Natural killer cell (primary cell): ENCODE results near the gene SLC8A1. TPM values are rescaled to one million over a fixed set of nuclear protein-coding genes. Genes with fewer than 3 reads are reported as not detected.

Experiments
- ATAC-seq, 3 donors: fragments of 150-1000 bp in 2 of 3; fragments of 200-7000 bp in 1 of 3; cut with Tn5 transposase; 1 replicate in 1 of 3; 2 replicates in 2 of 3; pipeline ENCODE4 v1.10.0; 2021; ENCODE audit warnings: mild to moderate bottlenecking in 2 of 3, moderate library complexity in 2 of 3
- DNase-seq, 2 donors: peaks; one replicate each; pipeline versions ENCODE4 v3.0.0 to v3.0.0-alpha.2; 2013 to 2021; ENCODE audit warnings: mixed read lengths in 1 of 2
- H3K27ac ChIP-seq: one replicate; pipeline ENCODE4 v1.5.1; 2013; ENCODE audit warnings: mild to moderate bottlenecking, low read length
- H3K27me3 ChIP-seq: one replicate; pipeline ENCODE4 v1.6.1; 2013; ENCODE audit warnings: low read length; ENCODE audit not compliant: control insufficient read depth, insufficient read depth
- H3K36me3 ChIP-seq: one replicate; pipeline ENCODE4 v1.6.1; 2013; ENCODE audit warnings: low read length; ENCODE audit not compliant: control insufficient read depth, insufficient read depth
- H3K4me1 ChIP-seq: one replicate; pipeline ENCODE4 v1.6.1; 2013; ENCODE audit warnings: low read length; ENCODE audit not compliant: control insufficient read depth, insufficient read depth
- H3K4me3 ChIP-seq: one replicate; pipeline ENCODE4 v1.5.1; 2013; ENCODE audit warnings: low read length
- H3K9me3 ChIP-seq: one replicate; pipeline ENCODE4 v1.6.1; 2013; ENCODE audit warnings: low read length; ENCODE audit not compliant: control insufficient read depth, insufficient read depth
- H3K27ac Mint-ChIP-seq, 2 donors: one replicate each; pipeline ENCODE4 v1.8.0; 2022; ENCODE audit warnings: mild to moderate bottlenecking in 2 of 2, mixed read lengths in 2 of 2, moderate library complexity in 1 of 2
- H3K27me3 Mint-ChIP-seq, 2 donors: one replicate each; pipeline ENCODE4 v1.8.0; 2022; ENCODE audit warnings: low read depth in 2 of 2, mixed read lengths in 2 of 2
- H3K36me3 Mint-ChIP-seq: one replicate; pipeline ENCODE4 v1.8.0; 2022; ENCODE audit warnings: mixed read lengths
- H3K4me1 Mint-ChIP-seq, 2 donors: one replicate each; pipeline ENCODE4 v1.8.0; 2022; ENCODE audit warnings: mixed read lengths in 2 of 2
- H3K4me3 Mint-ChIP-seq: one replicate; pipeline ENCODE4 v1.8.0; 2022; ENCODE audit warnings: mild to moderate bottlenecking, moderate library complexity, mixed read lengths
- H3K9me3 Mint-ChIP-seq, 2 donors: one replicate each; pipeline ENCODE4 v1.8.0; 2022; ENCODE audit warnings: mixed read lengths in 2 of 2
- CTCF ChIP-seq: fragments of 200-600 bp; IDR thresholded peaks from one replicate; pipeline ENCODE4 v1.8.0; 2022; ENCODE audit warnings: antibody characterized with exemption
- WGBS: methylation state at CpG from one replicate; pipeline ENCODE4 v1.1.7; 2013; ENCODE audit warnings: missing lambda C conversion rate; ENCODE audit not compliant: insufficient coverage; 5-methylcytosine and 5-hydroxymethylcytosine counted together
- intact Hi-C: fragments of 100-400 bp; cut with micrococcal nuclease; formaldehyde crosslinking; loops from one replicate; pipeline ENCODE4 v1.14.2; 2022
- total RNA-seq, 4 donors: library from RNA; stranded (reverse); fragments of 120-200 nt in 1 of 4; gene quantifications; one replicate each; pipeline versions ENCODE4 v1.2.3 to v1.2.4, GENCODE V29; 2013 to 2022

The SLC8A1 gene
- total RNA-seq, 3 donors from 2014 or later (not counting 1 experiment from before 2014, with no cell fraction given): 1.4 to 4.7 (median 3.6) TPM

GRCh38 chr2:40209761-40210160, 242.1 kb downstream of the SLC8A1 start:
- no peaks in the 10 kb centered on the region for H3K36me3 ChIP-seq
- DNase-seq (no peak), ATAC-seq (no peak)
- Mint-ChIP-seq H3K27ac (no peak overlapping the region), H3K27me3 (no peaks in the 10 kb centered on the region), H3K9me3 (peaks cover 7 to 9% of the 10 kb centered on the region in 2 donors), H3K4me3 (no peak overlapping the region), H3K36me3 (no peaks in the 10 kb centered on the region), H3K4me1 (no peaks in the 10 kb centered on the region)
- TF ChIP-seq CTCF: no peak
- H3K4me1 ChIP-seq: no peaks in the 10 kb centered on the region
- H3K27ac ChIP-seq: no peak overlapping the region
- no peaks in the 10 kb centered on the region for H3K27me3 ChIP-seq
- intact Hi-C loops: no loop called here
- no peak overlapping the region for H3K4me3 ChIP-seq
- H3K9me3 ChIP-seq: no peaks in the 10 kb centered on the region

GRCh38 chr2:40208463-40208862, 243.4 kb downstream of the SLC8A1 start:
- Mint-ChIP-seq H3K4me1 (no peaks in the 10 kb centered on the region), H3K36me3 (no peaks in the 10 kb centered on the region), H3K4me3 (no peak overlapping the region), H3K27me3 (no peaks in the 10 kb centered on the region), H3K9me3 (peaks cover 9% of the 10 kb centered on the region in 2 donors), H3K27ac (no peak overlapping the region)
- Histone ChIP-seq H3K4me3 (no peak overlapping the region), H3K27ac (no peak overlapping the region), H3K4me1 (no peaks in the 10 kb centered on the region), H3K36me3 (no peaks in the 10 kb centered on the region), H3K9me3 (no peaks in the 10 kb centered on the region), H3K27me3 (no peaks in the 10 kb centered on the region)
- no peak for ATAC-seq
- no peak for TF ChIP-seq CTCF
- WGBS: 100% methylated on average over 1 of the region's 1 CpG
- no peak for DNase-seq
- intact Hi-C loops: no loop called here

- Histone ChIP-seq H3K36me3 (no peaks in the 10 kb centered on the region), H3K27me3 (no peaks in the 10 kb centered on the region), H3K9me3 (no peaks in the 10 kb centered on the region), H3K4me1 (no peaks in the 10 kb centered on the region), H3K4me3 (no peak overlapping the region), H3K27ac (no peak overlapping the region)
- WGBS: 92% methylated on average over 3 of the region's 4 CpGs
- no peak for DNase-seq
- H3K4me1 Mint-ChIP-seq: no peaks in the 10 kb centered on the region
- ATAC-seq: no peak
- no peaks in the 10 kb centered on the region for H3K36me3 Mint-ChIP-seq
- peaks cover 7 to 11% of the 10 kb centered on the region in 2 donors for H3K9me3 Mint-ChIP-seq
- intact Hi-C loops: no loop called here
- H3K27me3 Mint-ChIP-seq: no peaks in the 10 kb centered on the region
- H3K27ac Mint-ChIP-seq: no peak overlapping the region
- no peak overlapping the region for H3K4me3 Mint-ChIP-seq
- no peak for TF ChIP-seq CTCF
Observed at GRCh38 chr2:40204268-40204667, 247.6 kb downstream of the SLC8A1 start.

- no peaks in the 10 kb centered on the region for H3K36me3 Mint-ChIP-seq
- no peaks in the 10 kb centered on the region for H3K36me3 ChIP-seq
- H3K4me3 ChIP-seq: no peak overlapping the region
- 77% methylated on average over 1 of the region's 1 CpG for WGBS
- no peak overlapping the region for H3K27ac Mint-ChIP-seq
- H3K9me3 ChIP-seq: no peaks in the 10 kb centered on the region
- no peak for DNase-seq
- H3K4me3 Mint-ChIP-seq: no peak overlapping the region
- peaks cover 3 to 8% of the 10 kb centered on the region in 2 donors for H3K9me3 Mint-ChIP-seq
- ATAC-seq: no peak
- H3K27me3 Mint-ChIP-seq: no peaks in the 10 kb centered on the region
- H3K27ac ChIP-seq: no peak overlapping the region
- no peaks in the 10 kb centered on the region for H3K4me1 Mint-ChIP-seq
- intact Hi-C loops: no loop called here
- TF ChIP-seq CTCF: no peak
- H3K27me3 ChIP-seq: no peaks in the 10 kb centered on the region
- no peaks in the 10 kb centered on the region for H3K4me1 ChIP-seq
Observed at GRCh38 chr2:40202798-40203400, 249.0 kb downstream of the SLC8A1 start.
